Adipocyte (in vitro differentiated cells): Measurements from ENCODE around the gene KIF26A.

ENCODE experiments used
- DNase-seq: peaks from one replicate; pipeline ENCODE4 v3.0.0-alpha.2; 2015; ENCODE audit warnings: low read depth
- H3K27me3 ChIP-seq: replicated peaks from 2 replicates; pipeline ENCODE4 v1.7.0; 2013; ENCODE audit warnings: mild to moderate bottlenecking, low read length, moderate library complexity; ENCODE audit not compliant: control insufficient read depth, insufficient read depth
- H3K36me3 ChIP-seq: 2 replicates; pipeline ENCODE4 v1.7.0; 2013; ENCODE audit warnings: low read length, mild to moderate bottlenecking, moderate library complexity; ENCODE audit not compliant: control insufficient read depth, insufficient read depth, severe bottlenecking
- H3K4me1 ChIP-seq: 2 replicates; pipeline ENCODE4 v1.7.0; 2013; ENCODE audit warnings: mild to moderate bottlenecking, low read length, moderate library complexity; ENCODE audit not compliant: control insufficient read depth, insufficient read depth
- H3K4me3 ChIP-seq: 2 replicates; pipeline ENCODE4 v1.7.0; 2013; ENCODE audit warnings: mild to moderate bottlenecking, low read length, moderate library complexity
- H3K9ac ChIP-seq: 2 replicates; pipeline ENCODE4 v1.7.0; 2013; ENCODE audit warnings: mild to moderate bottlenecking, low read length, moderate library complexity
- H3K9me3 ChIP-seq: 2 replicates; pipeline ENCODE4 v1.7.0; 2013; ENCODE audit warnings: mild to moderate bottlenecking, low read length, moderate library complexity; ENCODE audit not compliant: control insufficient read depth

The KIF26A gene

DNA sequence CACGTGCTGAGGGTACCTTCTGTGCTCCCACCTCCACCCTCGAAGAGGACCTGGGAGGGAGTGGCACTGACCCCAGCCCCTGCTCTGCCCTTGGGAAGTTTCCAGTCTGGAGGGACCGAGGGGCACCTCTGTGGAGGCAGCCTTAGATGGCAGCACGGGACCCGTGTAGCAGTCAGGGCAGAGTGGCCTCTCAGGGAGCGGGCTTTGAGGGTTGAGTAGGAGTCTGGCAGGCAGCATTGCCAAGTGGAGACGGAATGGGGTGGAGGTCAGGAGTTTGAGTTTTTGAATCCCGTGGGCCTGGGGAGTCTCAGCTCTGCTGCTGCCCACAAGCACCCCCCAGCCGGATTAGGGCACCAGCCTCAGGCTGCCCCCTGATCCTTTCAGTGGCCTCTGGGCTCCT, 21.6 kb downstream of the KIF26A start:
- H3K27me3 ChIP-seq = peaks cover 3% of the 10 kb centered on the region
- no peaks in the 10 kb centered on the region for H3K9me3 ChIP-seq
- no peaks in the 10 kb centered on the region for H3K36me3 ChIP-seq
- no peak for DNase-seq
- H3K4me1 ChIP-seq = no peaks in the 10 kb centered on the region
- H3K4me3 ChIP-seq = no peak overlapping the region
- no peak overlapping the region for H3K9ac ChIP-seq

DNA sequence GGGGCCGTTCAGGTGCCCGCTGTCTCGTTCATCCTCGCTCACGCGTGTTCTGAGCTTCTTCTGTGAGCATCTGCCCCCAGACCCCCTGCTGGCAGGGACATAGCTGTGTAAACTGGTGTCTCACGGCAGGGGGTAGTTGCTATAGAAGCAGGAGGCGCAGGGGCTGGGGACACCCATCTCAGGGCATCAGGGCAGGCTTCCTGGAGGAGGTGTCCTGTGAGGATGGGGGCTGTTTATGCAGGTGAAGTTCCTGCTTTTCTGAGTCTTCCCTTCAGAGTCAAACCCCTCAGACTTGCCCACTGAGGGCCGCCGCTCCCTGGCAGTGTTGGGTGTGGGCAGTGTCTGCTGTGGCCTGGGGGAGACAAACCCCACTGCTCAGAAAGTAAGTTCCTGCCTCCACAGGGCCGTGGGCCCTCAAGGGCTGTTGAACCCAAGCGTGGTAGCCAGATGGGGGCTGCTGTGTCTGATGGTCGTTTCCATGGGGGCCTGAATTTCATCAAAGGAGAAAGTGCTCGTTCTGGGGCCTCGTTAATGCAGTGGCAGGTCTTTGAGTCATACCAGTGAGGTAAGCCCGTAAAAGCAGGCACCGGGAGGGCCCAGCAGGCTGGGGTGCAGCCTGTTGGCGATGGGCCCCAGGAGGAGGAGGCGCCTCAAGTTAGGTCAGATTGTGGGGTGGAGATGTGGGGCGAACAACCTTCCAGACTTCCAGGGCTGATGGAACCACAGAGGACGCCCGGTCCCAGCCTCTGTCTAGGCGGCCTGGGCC, 23.4 kb downstream of the KIF26A start:
- Histone ChIP-seq H3K9ac (no peak overlapping the region), H3K27me3 (peaks cover 3% of the 10 kb centered on the region), H3K4me1 (no peaks in the 10 kb centered on the region), H3K9me3 (no peaks in the 10 kb centered on the region), H3K36me3 (no peaks in the 10 kb centered on the region), H3K4me3 (no peak overlapping the region)
- DNase-seq = no peak

DNA sequence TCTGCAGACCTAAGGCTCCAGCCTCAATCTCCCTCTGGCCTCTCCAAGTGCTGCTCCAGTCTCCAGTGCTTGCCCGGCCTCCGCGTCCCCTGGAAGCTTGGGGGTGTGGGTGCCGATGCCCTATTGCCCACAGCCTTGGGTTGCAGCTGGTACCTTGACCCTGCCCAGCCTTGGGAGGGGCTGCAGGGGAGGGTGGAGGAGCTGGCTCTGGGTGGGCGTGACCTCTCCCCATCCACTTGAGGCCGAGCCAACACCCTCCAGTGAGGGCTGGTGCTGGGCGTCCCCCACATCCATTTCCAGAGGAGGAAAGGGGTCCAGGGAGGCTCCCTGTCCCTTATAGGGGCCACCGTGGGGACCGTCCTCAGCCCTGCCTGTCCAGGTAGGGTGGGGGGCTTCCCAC, 24.1 kb downstream of the KIF26A start:
- H3K9me3 ChIP-seq = no peaks in the 10 kb centered on the region
- H3K27me3 ChIP-seq = peaks cover 3% of the 10 kb centered on the region
- no peaks in the 10 kb centered on the region for H3K4me1 ChIP-seq
- no peaks in the 10 kb centered on the region for H3K36me3 ChIP-seq
- no peak overlapping the region for H3K9ac ChIP-seq
- no peak overlapping the region for H3K4me3 ChIP-seq
- DNase-seq = no peak

DNA sequence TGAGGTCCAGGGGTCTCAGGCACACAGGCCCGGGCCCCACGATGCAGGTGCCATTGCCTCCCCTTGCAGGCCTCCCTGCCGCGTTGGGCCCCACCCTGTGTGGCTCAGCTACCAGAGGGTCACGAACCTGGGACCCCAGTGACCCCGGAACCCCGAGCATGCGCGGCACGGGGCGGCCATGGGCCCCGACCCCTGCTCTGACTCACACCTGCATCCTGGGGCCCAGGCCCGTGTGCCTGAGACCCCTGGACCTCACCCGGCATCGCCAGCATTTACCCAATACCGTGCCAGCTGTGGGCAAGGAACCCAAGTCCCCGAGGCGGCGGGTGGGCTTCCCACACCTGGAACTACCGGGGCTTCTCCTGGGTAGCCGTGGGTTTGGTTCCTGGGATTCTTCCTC, 25.2 kb downstream of the KIF26A start:
- peaks cover 3% of the 10 kb centered on the region for H3K27me3 ChIP-seq
- no peaks in the 10 kb centered on the region for H3K36me3 ChIP-seq
- no peaks in the 10 kb centered on the region for H3K9me3 ChIP-seq
- H3K9ac ChIP-seq = no peak overlapping the region
- H3K4me1 ChIP-seq = no peaks in the 10 kb centered on the region
- no peak for DNase-seq
- no peak overlapping the region for H3K4me3 ChIP-seq

DNA sequence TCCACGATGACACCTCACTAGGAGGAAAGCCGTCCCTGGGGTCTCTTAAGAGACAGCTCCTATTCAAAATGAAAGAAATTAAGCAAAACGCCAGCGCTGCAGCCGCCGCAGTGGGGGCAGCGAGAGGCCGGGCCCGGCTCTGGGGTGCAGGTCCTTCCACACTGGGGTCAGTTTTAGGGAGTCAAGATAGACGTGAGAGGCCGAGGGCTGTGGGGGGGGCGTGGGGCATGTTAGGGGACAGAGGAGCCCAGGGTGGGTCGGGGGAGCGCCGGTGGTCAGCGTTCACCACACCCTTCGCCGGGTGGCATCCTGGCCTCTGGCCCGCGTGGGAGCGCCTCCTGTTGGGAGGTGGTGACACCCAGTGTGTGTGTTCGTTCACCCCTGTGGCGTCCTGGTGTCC, 25.7 kb downstream of the KIF26A start:
- no peak for DNase-seq
- H3K9ac ChIP-seq = no peak overlapping the region
- peaks cover 3% of the 10 kb centered on the region for H3K27me3 ChIP-seq
- H3K4me3 ChIP-seq = no peak overlapping the region
- no peaks in the 10 kb centered on the region for H3K9me3 ChIP-seq
- no peaks in the 10 kb centered on the region for H3K36me3 ChIP-seq
- H3K4me1 ChIP-seq = no peaks in the 10 kb centered on the region

DNA sequence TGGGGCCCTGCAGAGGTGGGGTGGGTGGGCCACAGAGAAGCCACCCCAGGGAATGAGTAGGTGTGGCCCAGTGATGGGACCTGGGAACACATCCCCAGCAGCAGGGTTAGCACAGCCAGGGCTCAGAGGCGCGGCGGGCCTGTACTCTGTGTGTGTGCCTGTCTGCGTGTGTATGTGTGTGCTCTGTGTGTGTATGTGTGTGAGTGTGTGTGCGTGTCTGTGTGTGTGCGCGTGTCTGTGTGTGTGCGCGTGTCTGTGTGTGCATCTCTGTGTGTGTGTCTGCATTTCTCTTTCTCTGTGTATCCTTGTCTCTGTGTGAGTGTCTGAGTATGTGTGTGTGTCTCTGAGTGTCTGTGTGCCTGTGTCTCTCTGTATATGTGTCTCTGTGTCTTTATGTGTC, 26.1 kb downstream of the KIF26A start:
- no peaks in the 10 kb centered on the region for H3K4me1 ChIP-seq
- no peak for DNase-seq
- peaks cover 3% of the 10 kb centered on the region for H3K27me3 ChIP-seq

DNA sequence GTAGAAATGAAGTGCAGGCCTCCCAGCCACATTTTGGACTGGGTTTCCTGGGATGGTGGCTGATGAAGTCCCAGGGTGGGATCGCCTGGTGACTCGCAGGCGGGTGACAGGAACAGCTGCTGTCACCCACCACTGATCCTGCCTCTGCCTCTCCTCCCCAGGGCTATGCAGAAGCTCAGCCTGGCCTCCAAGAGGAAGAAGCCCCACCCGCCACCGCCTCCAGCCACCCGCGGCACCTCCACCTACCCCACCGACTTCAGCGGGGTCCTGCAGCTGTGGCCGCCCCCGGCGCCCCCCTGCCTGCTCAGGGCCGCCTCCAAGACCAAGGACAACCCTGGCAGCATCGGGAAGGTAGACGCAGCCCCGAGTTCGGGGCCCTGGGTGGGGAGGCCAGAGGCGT, 28.3 kb downstream of the KIF26A start:
- Histone ChIP-seq H3K9me3 (no peaks in the 10 kb centered on the region), H3K9ac (no peak overlapping the region), H3K27me3 (no peaks in the 10 kb centered on the region), H3K36me3 (no peaks in the 10 kb centered on the region), H3K4me1 (no peaks in the 10 kb centered on the region), H3K4me3 (no peak overlapping the region)
- DNase-seq = no peak

More for the DNA sequence above, 26.1 kb downstream of the KIF26A start:
- Histone ChIP-seq H3K9me3 (no peaks in the 10 kb centered on the region), H3K36me3 (no peaks in the 10 kb centered on the region), H3K4me3 (no peak overlapping the region), H3K9ac (no peak overlapping the region)

DNA sequence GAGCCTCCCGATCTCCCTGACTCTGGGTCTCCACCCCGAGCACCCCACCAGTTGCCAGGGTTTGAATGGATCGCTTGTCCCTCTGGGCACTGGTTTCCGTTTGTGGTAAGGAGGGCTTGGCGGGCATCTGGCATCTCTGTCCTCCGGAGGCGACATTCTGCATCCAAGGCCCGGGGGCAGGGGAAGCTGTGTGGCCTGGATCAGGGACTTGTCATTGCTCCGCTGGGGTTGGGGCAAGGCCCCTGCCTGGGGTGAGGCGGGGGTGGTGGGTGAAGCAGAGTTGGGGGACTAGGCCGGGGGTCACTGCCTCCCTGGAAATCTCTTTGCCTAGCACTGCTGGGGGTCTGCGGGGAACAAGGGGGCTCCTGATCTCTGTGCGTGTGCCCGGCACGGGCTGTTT, 30.2 kb downstream of the KIF26A start:
- Histone ChIP-seq H3K4me1 (no peaks in the 10 kb centered on the region), H3K36me3 (no peaks in the 10 kb centered on the region), H3K4me3 (no peak overlapping the region), H3K27me3 (no peaks in the 10 kb centered on the region), H3K9ac (no peak overlapping the region), H3K9me3 (no peaks in the 10 kb centered on the region)
- no peak for DNase-seq

DNA sequence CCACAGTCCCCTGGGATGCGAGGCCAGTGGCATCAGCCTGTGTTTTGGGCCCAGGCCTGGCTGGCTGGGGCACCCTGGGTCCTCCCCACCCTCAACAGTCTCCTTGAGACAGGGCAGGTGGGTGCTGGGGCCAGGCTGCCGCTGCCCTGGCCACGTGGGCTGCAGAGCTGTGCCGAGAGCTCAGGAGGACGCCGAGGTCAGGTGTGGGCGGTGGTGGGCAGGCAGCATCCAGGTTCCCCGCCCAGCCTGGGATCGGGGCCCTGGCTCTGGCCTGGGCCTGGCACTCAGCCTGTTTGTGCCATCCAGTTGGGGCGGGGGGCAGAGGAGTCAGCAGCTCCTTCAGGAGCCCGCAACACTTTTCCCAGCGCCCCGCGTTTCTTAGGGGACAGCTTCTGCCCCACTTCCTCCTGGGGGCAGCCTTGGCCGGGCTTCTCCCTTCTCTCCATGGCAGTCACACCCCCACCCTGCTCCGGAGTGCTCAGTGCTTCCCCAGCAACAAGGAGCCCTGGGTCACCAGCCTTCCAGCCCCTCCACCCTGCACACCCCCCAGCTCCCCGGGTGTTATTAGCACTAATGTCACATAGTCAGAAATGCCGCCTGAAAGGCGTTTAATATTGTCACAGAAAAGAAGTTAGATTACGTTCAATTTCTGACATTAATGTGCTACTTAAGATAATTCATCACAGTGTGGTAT, 30.8 kb downstream of the KIF26A start:
- H3K27me3 ChIP-seq = no peaks in the 10 kb centered on the region
- no peak for DNase-seq
- H3K36me3 ChIP-seq = no peaks in the 10 kb centered on the region
- H3K4me3 ChIP-seq = no peak overlapping the region
- no peaks in the 10 kb centered on the region for H3K4me1 ChIP-seq
- H3K9me3 ChIP-seq = no peaks in the 10 kb centered on the region
- no peak overlapping the region for H3K9ac ChIP-seq

DNA sequence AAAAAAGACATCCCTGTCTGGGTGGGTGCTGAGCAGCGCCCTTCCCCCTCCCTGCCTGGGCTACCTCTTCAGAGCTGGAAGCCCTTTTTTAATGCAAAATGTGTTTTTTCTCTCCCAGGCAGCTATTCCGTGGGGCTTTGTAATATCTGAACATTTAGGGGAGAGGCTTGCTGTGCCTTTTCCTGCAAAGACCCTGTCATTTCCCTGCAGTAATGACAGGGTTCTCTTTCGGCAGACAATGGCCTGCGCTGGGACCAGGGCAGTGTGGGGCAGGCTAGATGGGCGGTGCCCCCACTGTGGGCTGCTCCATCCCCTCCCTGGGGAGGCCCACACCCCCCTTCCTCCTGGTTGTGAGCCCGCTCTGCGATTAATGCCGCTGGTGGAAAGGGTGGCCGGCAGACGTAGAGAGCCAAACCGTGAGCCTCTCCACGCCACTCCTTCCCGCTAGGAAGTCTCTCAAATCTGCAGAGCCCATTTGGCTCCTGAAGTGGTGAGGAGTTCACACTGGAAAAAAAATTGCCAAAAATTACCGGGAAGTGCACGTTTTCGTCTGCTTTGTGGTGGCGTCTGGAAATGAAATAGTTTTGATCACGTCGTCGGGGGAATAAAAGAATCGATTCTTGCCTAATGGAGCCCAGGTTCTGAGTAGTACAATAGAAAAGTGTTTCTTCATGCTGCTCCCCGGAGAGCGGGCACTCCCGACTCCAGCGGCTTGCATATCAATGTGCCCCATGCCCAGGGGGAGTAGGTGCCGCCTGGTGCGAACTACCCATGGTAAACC, 31.5 kb downstream of the KIF26A start:
- Histone ChIP-seq H3K36me3 (no peaks in the 10 kb centered on the region), H3K4me3 (no peak overlapping the region), H3K27me3 (no peaks in the 10 kb centered on the region), H3K9ac (no peak overlapping the region), H3K9me3 (no peaks in the 10 kb centered on the region), H3K4me1 (no peaks in the 10 kb centered on the region)
- DNase-seq = no peak

DNA sequence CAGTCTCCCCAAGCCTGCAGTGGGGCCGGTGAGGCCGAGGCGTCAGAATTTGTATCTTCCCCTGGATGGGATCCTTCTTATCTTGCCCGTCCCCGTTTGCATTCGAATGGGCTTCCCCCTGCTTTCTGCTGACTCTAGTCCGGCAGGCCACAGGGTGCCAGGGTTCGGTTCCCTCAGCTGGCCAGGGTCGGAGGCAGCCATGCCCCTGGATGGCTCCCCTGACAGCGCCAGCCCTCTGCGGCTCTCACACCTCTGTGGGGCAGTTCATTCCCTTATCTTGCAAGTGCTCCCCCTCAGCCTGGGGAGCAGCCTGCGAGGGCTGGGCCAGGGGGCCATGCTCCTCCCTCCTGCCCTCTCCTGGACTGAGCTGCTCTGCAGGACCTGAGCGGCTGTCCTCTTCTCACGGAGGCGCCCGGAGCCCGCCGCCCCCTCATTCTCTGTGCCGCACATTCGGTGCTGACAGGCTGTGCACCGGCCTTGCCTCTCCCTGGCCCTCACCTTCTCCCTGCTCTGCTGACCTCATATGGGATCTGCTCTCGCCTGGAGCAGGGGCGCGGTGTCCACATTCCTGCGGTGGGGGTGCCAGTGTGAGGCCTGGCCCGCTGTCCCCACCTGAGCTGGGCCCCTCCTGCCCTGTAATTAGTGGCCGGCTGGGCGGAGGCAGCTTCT, 32.8 kb downstream of the KIF26A start:
- no peaks in the 10 kb centered on the region for H3K4me1 ChIP-seq
- H3K9ac ChIP-seq = no peak overlapping the region
- H3K27me3 ChIP-seq = no peaks in the 10 kb centered on the region
- no peaks in the 10 kb centered on the region for H3K9me3 ChIP-seq
- H3K36me3 ChIP-seq = no peaks in the 10 kb centered on the region
- DNase-seq = no peak
- H3K4me3 ChIP-seq = no peak overlapping the region
